ENCODE measurements around the gene CNGB1. TPM values are rescaled to one million over a fixed set of nuclear protein-coding genes. Genes with fewer than 3 reads are reported as not detected.

The CNGB1 gene
- polyA plus RNA-seq, 1 of the 3 experiments (the other 2 are of a cell fraction) = 0.05 TPM

DNA sequence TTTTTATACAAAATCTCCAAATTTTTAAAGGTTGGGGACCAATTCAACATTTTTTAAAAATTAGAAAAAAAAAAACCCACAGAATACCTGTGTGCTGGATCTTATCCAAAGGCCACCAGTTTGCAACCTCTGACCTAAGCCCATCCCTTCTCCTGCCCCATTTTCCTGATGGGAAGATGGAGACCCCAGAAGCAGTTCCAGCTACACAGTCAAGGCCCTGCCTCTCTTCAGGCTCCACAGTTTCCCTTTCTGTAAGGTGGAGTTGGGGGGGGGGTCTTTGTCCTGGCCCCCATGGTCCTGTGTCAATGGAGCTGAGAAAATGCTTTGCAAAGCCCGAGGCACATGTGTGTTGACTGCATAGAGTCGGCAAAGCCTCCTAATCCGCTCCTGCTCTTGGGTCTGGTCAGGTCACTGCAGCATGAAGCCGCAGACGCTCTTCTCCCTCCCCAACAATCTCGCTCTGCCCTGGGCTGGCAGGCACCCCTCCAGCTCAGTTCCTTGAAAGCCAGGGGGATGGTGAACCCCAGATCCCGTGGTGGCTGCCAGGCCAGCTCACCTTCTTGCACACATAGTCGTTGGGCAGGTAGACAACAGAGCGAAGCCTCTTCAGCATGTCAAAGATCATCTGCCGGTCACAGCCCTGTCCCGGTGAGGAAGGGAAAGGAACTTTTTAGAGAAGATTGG lies 70.0 kb downstream of the CNGB1 start:
- no peaks in the 10 kb centered on the region for H3K9me2 ChIP-seq
- no peaks in the 10 kb centered on the region; a peak in 1 of 4 replicates for H3K4me1 ChIP-seq (ENCODE audit: control insufficient read depth in 1 of 2, insufficient read depth in 2 of 2, low read depth in 1 of 2, low read length in 1 of 2)
- H3F3A ChIP-seq (replicated peaks; ENCODE audit: insufficient read depth) = no peaks in the 10 kb centered on the region
- CTCF ChIA-PET = interaction anchor here (1.1 to 6.6 kb wide), 15 partner anchors 10 to 325 kb away, joined by 3 to 71 read pairs (median 5); partner anchors contain the start of genes USB1 and ZNF319
- no peak overlapping the region for H3K4me2 ChIP-seq
- no peak overlapping the region for H2AFZ ChIP-seq (ENCODE audit: low read depth)
- POLR2A ChIA-PET = no interaction called here
- no peak overlapping the region for H3K9ac ChIP-seq
- no peaks in the 10 kb centered on the region for H4K20me1 ChIP-seq (ENCODE audit: insufficient read depth)
- H3K4me3 ChIP-seq (ENCODE audit: low read depth in 2 of 2, low read length in 1 of 2) = no peak overlapping the region
- H3K9me3 ChIP-seq = no peaks in the 10 kb centered on the region
- DNase-seq = no peak
- H3K36me3 ChIP-seq (replicated peaks in 1 of 2; ENCODE audit: control insufficient read depth in 1 of 2, insufficient read depth in 2 of 2, low read length in 1 of 2) = no peaks in the 10 kb centered on the region
- H3K27ac ChIP-seq (ENCODE audit: low read depth in 2 of 2, low read length in 1 of 2) = no peak overlapping the region
- H3K79me2 ChIP-seq (ENCODE audit: insufficient read depth) = no peaks in the 10 kb centered on the region
- H3K27me3 ChIP-seq (ENCODE audit: insufficient read depth) = no peaks in the 10 kb centered on the region
- WGBS (ENCODE audit: low lambda C conversion rate) = 77% methylated on average over 11 of the region's 11 CpGs
- no peak for TF ChIP-seq TAF1 (IDR thresholded peaks at IDR 0.05; ENCODE audit: borderline replicate concordance, low read depth, low read length)
- TF ChIP-seq, protein P1, sequence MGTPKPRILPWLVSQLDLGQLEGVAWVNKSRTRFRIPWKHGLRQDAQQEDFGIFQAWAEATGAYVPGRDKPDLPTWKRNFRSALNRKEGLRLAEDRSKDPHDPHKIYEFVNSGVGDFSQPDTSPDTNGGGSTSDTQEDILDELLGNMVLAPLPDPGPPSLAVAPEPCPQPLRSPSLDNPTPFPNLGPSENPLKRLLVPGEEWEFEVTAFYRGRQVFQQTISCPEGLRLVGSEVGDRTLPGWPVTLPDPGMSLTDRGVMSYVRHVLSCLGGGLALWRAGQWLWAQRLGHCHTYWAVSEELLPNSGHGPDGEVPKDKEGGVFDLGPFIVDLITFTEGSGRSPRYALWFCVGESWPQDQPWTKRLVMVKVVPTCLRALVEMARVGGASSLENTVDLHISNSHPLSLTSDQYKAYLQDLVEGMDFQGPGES (IDR thresholded peaks at IDR 0.05; ENCODE audit: low read depth, low read length) = no peak
- TF ChIP-seq, protein P2, sequence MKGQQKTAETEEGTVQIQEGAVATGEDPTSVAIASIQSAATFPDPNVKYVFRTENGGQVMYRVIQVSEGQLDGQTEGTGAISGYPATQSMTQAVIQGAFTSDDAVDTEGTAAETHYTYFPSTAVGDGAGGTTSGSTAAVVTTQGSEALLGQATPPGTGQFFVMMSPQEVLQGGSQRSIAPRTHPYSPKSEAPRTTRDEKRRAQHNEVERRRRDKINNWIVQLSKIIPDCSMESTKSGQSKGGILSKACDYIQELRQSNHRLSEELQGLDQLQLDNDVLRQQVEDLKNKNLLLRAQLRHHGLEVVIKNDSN (IDR thresholded peaks at IDR 0.05; ENCODE audit: borderline replicate concordance, low read depth) = no peak
- no peak for TF ChIP-seq EZH2phosphoT487 (IDR thresholded peaks at IDR 0.05; ENCODE audit: borderline replicate concordance, low read depth)
- no peak for TF ChIP-seq FOXM1 (IDR thresholded peaks at IDR 0.05; ENCODE audit: low read depth)
- no peak for TF ChIP-seq GABPA (IDR thresholded peaks at IDR 0.05; ENCODE audit: low read depth)
- no peak for TF ChIP-seq NRF1 (IDR thresholded peaks at IDR 0.05; ENCODE audit: low read depth, low read length)
- no peak for TF ChIP-seq ELF1 (IDR thresholded peaks at IDR 0.05)
- TF ChIP-seq CHD2 (IDR thresholded peaks at IDR 0.05; ENCODE audit: low read length, partially characterized antibody) = no peak
- no peak for TF ChIP-seq FOSL2 (IDR thresholded peaks at IDR 0.05; ENCODE audit: borderline replicate concordance, low read depth)
- TF ChIP-seq, protein P3, sequence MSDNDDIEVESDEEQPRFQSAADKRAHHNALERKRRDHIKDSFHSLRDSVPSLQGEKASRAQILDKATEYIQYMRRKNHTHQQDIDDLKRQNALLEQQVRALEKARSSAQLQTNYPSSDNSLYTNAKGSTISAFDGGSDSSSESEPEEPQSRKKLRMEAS (IDR thresholded peaks at IDR 0.05; ENCODE audit: low read depth) = no peak
- TF ChIP-seq, protein P4, sequence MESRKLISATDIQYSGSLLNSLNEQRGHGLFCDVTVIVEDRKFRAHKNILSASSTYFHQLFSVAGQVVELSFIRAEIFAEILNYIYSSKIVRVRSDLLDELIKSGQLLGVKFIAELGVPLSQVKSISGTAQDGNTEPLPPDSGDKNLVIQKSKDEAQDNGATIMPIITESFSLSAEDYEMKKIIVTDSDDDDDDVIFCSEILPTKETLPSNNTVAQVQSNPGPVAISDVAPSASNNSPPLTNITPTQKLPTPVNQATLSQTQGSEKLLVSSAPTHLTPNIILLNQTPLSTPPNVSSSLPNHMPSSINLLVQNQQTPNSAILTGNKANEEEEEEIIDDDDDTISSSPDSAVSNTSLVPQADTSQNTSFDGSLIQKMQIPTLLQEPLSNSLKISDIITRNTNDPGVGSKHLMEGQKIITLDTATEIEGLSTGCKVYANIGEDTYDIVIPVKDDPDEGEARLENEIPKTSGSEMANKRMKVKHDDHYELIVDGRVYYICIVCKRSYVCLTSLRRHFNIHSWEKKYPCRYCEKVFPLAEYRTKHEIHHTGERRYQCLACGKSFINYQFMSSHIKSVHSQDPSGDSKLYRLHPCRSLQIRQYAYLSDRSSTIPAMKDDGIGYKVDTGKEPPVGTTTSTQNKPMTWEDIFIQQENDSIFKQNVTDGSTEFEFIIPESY (IDR thresholded peaks at IDR 0.05; ENCODE audit: borderline replicate concordance, low read depth) = no peak
- TF ChIP-seq, protein P5, sequence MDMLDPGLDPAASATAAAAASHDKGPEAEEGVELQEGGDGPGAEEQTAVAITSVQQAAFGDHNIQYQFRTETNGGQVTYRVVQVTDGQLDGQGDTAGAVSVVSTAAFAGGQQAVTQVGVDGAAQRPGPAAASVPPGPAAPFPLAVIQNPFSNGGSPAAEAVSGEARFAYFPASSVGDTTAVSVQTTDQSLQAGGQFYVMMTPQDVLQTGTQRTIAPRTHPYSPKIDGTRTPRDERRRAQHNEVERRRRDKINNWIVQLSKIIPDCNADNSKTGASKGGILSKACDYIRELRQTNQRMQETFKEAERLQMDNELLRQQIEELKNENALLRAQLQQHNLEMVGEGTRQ (IDR thresholded peaks at IDR 0.05; ENCODE audit: borderline replicate concordance, low read depth, low read length) = no peak
- no peak for TF ChIP-seq NFIC (IDR thresholded peaks at IDR 0.05; ENCODE audit: borderline replicate concordance)
- no peak for TF ChIP-seq MEF2A (IDR thresholded peaks at IDR 0.05; ENCODE audit: borderline replicate concordance, low read depth)
- TF ChIP-seq YY1 (IDR thresholded peaks at IDR 0.05; ENCODE audit: low read depth) = no peak

All from SK-N-SH (cell line).